ENCODE measurements around the gene GSDME. TPM values are rescaled to one million over a fixed set of nuclear protein-coding genes. Genes with fewer than 3 reads are reported as not detected.

GSDME gene
- total RNA-seq, 6 donors from 2014 or later: 3.8 to 41.9 (median 7.5) TPM

DNA sequence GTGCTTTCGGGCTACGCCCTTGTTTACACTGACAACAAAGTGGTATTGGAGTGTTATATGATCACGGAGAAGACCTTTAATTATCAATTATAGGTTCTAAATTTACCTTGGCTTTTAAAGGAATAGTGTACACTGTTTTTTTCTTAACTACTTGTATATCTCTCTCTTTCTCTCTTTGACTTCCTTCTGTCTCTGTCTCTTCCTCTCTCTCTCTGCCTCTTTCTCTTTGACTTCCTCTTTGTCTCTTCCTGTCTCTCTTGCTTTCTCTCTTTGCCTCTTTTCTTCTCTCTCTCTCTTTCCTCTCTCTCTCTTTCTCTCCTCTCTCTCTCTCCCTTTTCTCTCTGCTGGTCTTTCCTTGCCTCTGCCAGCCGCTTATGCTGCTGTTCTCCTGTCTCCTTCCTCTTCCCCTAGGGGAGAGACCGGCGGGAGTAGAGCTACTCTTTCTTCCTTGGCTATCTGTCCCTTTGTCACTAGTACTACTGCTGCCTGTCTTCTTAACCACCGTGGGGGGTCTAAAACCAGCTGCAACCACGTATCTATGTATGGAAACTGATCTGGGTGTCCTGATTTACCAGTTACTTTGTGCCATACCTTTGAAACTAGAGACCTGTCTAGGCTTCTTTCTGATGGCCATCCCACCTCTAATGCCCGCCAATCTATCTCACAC lies 36.9 kb upstream of the GSDME start:
- ATAC-seq (ENCODE audit: low FRiP score in 2 of 2) (no peak), DNase-seq (no peak)
- TF ChIP-seq EP300 (IDR thresholded peaks at IDR 0.05) (no peak), POLR2A (IDR thresholded peaks at IDR 0.05) (no peak), POLR2AphosphoS5 (IDR thresholded peaks at IDR 0.05) (no peak)
- TF ChIP-seq, protein P1, sequence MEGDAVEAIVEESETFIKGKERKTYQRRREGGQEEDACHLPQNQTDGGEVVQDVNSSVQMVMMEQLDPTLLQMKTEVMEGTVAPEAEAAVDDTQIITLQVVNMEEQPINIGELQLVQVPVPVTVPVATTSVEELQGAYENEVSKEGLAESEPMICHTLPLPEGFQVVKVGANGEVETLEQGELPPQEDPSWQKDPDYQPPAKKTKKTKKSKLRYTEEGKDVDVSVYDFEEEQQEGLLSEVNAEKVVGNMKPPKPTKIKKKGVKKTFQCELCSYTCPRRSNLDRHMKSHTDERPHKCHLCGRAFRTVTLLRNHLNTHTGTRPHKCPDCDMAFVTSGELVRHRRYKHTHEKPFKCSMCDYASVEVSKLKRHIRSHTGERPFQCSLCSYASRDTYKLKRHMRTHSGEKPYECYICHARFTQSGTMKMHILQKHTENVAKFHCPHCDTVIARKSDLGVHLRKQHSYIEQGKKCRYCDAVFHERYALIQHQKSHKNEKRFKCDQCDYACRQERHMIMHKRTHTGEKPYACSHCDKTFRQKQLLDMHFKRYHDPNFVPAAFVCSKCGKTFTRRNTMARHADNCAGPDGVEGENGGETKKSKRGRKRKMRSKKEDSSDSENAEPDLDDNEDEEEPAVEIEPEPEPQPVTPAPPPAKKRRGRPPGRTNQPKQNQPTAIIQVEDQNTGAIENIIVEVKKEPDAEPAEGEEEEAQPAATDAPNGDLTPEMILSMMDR (IDR thresholded peaks at IDR 0.05): no peak
- H3K27me3 ChIP-seq: no peaks in the 10 kb centered on the region
- no peaks in the 10 kb centered on the region for H3K4me1 ChIP-seq
- H3K4me3 ChIP-seq: no peak overlapping the region
- no peaks in the 10 kb centered on the region for H3K36me3 ChIP-seq
- 79 to 84% methylated on average over 9 of the region's 9 CpGs for WGBS, 2 donors
- no peak overlapping the region for H3K27ac ChIP-seq
- no peaks in the 10 kb centered on the region for H3K9me3 ChIP-seq

GRCh38 chr7:24788961-24789576 lies 31.8 kb upstream of the GSDME start:
- Histone ChIP-seq H3K27me3 (no peaks in the 10 kb centered on the region), H3K4me3 (no peak overlapping the region), H3K9me3 (no peaks in the 10 kb centered on the region), H3K36me3 (no peaks in the 10 kb centered on the region), H3K4me1 (no peaks in the 10 kb centered on the region), H3K27ac (no peak overlapping the region)
- TF ChIP-seq EP300 (IDR thresholded peaks at IDR 0.05) (no peak), POLR2AphosphoS5 (IDR thresholded peaks at IDR 0.05) (no peak), POLR2A (IDR thresholded peaks at IDR 0.05) (no peak)
- TF ChIP-seq, protein P1 (IDR thresholded peaks at IDR 0.05): no peak
- WGBS, 2 donors: 92 to 93% methylated on average over 10 of the region's 10 CpGs
- no peak for ATAC-seq (ENCODE audit: low FRiP score in 2 of 2)
- no peak for DNase-seq

GRCh38 chr7:24788075-24788474 lies 30.8 kb upstream of the GSDME start:
- DNase-seq: no peak
- no peak for TF ChIP-seq POLR2AphosphoS5 (IDR thresholded peaks at IDR 0.05)
- TF ChIP-seq EP300 (IDR thresholded peaks at IDR 0.05): no peak
- TF ChIP-seq, protein P1 (IDR thresholded peaks at IDR 0.05): no peak
- TF ChIP-seq POLR2A (IDR thresholded peaks at IDR 0.05): no peak
- WGBS, 2 donors: 92% methylated on average over 9 of the region's 9 CpGs

GRCh38 chr7:24786941-24787340 lies 29.7 kb upstream of the GSDME start:
- WGBS, 2 donors: 65% methylated on average over 5 of the region's 5 CpGs
- no peaks in the 10 kb centered on the region for H3K4me1 ChIP-seq

More at GRCh38 chr7:24788075-24788474, 30.8 kb upstream of the GSDME start:
- H3K36me3 ChIP-seq: no peaks in the 10 kb centered on the region
- no peaks in the 10 kb centered on the region for H3K4me1 ChIP-seq
- no peak overlapping the region for H3K27ac ChIP-seq
- H3K4me3 ChIP-seq: no peak overlapping the region
- H3K9me3 ChIP-seq: no peaks in the 10 kb centered on the region
- H3K27me3 ChIP-seq: no peaks in the 10 kb centered on the region
- no peak for ATAC-seq (ENCODE audit: low FRiP score in 2 of 2)

More at GRCh38 chr7:24786941-24787340, 29.7 kb upstream of the GSDME start:
- no peaks in the 10 kb centered on the region for H3K9me3 ChIP-seq
- H3K36me3 ChIP-seq: no peaks in the 10 kb centered on the region
- peak in 1 of 2 donors; percentile 76 for DNase-seq
- H3K27ac ChIP-seq: peak overlapping the region in 2 of 4 donors; percentile 18 to 53
- no peaks in the 10 kb centered on the region for H3K27me3 ChIP-seq
- peak in 1 of 2 donors; percentile 77 for ATAC-seq (ENCODE audit: low FRiP score in 2 of 2)
- TF ChIP-seq EP300 (IDR thresholded peaks at IDR 0.05) (no peak), POLR2A (IDR thresholded peaks at IDR 0.05) (peak in 1 of 4 donors; percentile 54), POLR2AphosphoS5 (IDR thresholded peaks at IDR 0.05) (peak in 1 of 2 donors; percentile 25)
- TF ChIP-seq, protein P1 (IDR thresholded peaks at IDR 0.05): no peak
- H3K4me3 ChIP-seq: no peak overlapping the region

All from upper lobe of left lung (tissue), 6 donors.